HG03565 (cell line): ENCODE measurements around the gene PKD2L1.
"Not testable (repeated sequence)": the region's sequence is repeated elsewhere in the genome, so short reads cannot be mapped to it uniquely, and the experiment has no call there.

ENCODE experiments used
- ATAC-seq: cut with Tn5 transposase; IDR thresholded peaks from one replicate; pipeline ENCODE4 v1.9.1; 2021; ENCODE audit warnings: mild to moderate bottlenecking, moderate library complexity; ENCODE audit not compliant: unreplicated experiment

PKD2L1 gene

GRCh38 chr10:100287756-100288155 lies 42.3 kb downstream of the PKD2L1 start:
- ATAC-seq, result no peak

- ATAC-seq, result peak; percentile 85
Observed at GRCh38 chr10:100286051-100287033, 43.7 kb downstream of the PKD2L1 start, which contains the start of gene BLOC1S2. BLOC1S2 (minus strand) TSS chr10:100286680; CDS start chr10:100286659, 21 bp downstream.

- not testable (repeated sequence) for ATAC-seq
Observed at GRCh38 chr10:100285326-100285725, 44.7 kb downstream of the PKD2L1 start.

GRCh38 chr10:100282907-100283306 lies 47.1 kb downstream of the PKD2L1 start:
- ATAC-seq, result no peak

GRCh38 chr10:100276971-100277370 lies 53.1 kb downstream of the PKD2L1 start:
- not testable (repeated sequence) for ATAC-seq

- peak; percentile 58 for ATAC-seq
Observed at GRCh38 chr10:100267239-100268104, 62.6 kb downstream of the PKD2L1 start, which contains the start of gene CWF19L1. CWF19L1 (minus strand) TSS chr10:100267638; CDS start chr10:100267593, 45 bp downstream.

GRCh38 chr10:100265821-100266485 lies 64.1 kb downstream of the PKD2L1 start:
- no peak for ATAC-seq

GRCh38 chr10:100254191-100254590 lies 75.8 kb downstream of the PKD2L1 start:
- ATAC-seq, result no peak

GRCh38 chr10:100253041-100253440 lies 77.0 kb downstream of the PKD2L1 start:
- no peak for ATAC-seq

- ATAC-seq, result no peak
Observed at GRCh38 chr10:100248820-100249219, 81.2 kb downstream of the PKD2L1 start.

GRCh38 chr10:100245484-100246220 lies 84.4 kb downstream of the PKD2L1 start:
- no peak for ATAC-seq

- ATAC-seq, result no peak
Observed at GRCh38 chr10:100239851-100240250, 90.2 kb downstream of the PKD2L1 start.

GRCh38 chr10:100238429-100238828 lies 91.6 kb downstream of the PKD2L1 start:
- no peak for ATAC-seq
